ENCODE measurements around the gene SUCO. TPM values are rescaled to one million over a fixed set of nuclear protein-coding genes. Genes with fewer than 3 reads are reported as not detected.

The SUCO gene
- total and polyA plus RNA-seq, 2 experiments from 2014 or later, result 39.1 to 113 TPM

DNA sequence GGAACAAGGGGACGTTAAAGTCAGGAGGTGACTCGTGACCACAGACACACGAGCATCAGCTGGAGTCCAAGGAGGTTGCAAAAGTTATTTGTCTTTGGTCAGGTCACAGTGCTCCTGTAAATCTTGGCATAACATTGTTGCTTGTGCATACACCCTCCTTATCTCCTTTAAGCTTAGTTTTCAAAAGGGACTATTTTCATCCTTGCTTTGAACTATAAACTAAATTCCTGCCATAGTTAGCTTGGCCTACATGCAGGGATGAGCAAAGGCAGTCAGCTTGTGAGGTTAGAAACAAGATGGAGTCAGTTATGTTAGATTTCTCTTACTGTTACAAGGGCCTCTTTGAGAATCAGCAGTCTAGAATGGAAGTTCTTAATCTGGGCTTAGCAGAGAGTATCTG, 97.9 kb downstream of the SUCO start:
- no peak overlapping the region for H3K4me3 ChIP-seq
- H3K27me3 ChIP-seq, result no peaks in the 10 kb centered on the region
- no peak overlapping the region for H3K27ac ChIP-seq
- no peaks in the 10 kb centered on the region for H3K4me1 ChIP-seq (ENCODE audit: insufficient read depth)
- H3K4me2 ChIP-seq, result no peak overlapping the region
- WGBS (ENCODE audit: low lambda C conversion rate, missing lambda C conversion rate), result 72% methylated on average over 3 of the region's 3 CpGs
- H3K36me3 ChIP-seq (replicated peaks; ENCODE audit: insufficient read depth, low read depth), result no peaks in the 10 kb centered on the region
- H4K20me1 ChIP-seq (ENCODE audit: insufficient read depth, poor library complexity, severe bottlenecking), result no peaks in the 10 kb centered on the region
- no peaks in the 10 kb centered on the region for H3K79me2 ChIP-seq
- H3K9me2 ChIP-seq (replicated peaks; ENCODE audit: insufficient read depth), result no peaks in the 10 kb centered on the region
- TF ChIP-seq EZH2phosphoT487 (IDR thresholded peaks at IDR 0.05; ENCODE audit: low read depth, severe bottlenecking, unreplicated experiment), result no peak
- TF ChIP-seq, protein P1, sequence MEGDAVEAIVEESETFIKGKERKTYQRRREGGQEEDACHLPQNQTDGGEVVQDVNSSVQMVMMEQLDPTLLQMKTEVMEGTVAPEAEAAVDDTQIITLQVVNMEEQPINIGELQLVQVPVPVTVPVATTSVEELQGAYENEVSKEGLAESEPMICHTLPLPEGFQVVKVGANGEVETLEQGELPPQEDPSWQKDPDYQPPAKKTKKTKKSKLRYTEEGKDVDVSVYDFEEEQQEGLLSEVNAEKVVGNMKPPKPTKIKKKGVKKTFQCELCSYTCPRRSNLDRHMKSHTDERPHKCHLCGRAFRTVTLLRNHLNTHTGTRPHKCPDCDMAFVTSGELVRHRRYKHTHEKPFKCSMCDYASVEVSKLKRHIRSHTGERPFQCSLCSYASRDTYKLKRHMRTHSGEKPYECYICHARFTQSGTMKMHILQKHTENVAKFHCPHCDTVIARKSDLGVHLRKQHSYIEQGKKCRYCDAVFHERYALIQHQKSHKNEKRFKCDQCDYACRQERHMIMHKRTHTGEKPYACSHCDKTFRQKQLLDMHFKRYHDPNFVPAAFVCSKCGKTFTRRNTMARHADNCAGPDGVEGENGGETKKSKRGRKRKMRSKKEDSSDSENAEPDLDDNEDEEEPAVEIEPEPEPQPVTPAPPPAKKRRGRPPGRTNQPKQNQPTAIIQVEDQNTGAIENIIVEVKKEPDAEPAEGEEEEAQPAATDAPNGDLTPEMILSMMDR (IDR thresholded peaks at IDR 0.05; ENCODE audit: poor library complexity), result no peak
- no peak for TF ChIP-seq EZH2 (IDR thresholded peaks at IDR 0.05; ENCODE audit: borderline replicate concordance)
- no peak overlapping the region for H2AFZ ChIP-seq
- no peak for DNase-seq (ENCODE audit: low spot score)
- H3K9me3 ChIP-seq (ENCODE audit: low read depth), result no peaks in the 10 kb centered on the region

DNA sequence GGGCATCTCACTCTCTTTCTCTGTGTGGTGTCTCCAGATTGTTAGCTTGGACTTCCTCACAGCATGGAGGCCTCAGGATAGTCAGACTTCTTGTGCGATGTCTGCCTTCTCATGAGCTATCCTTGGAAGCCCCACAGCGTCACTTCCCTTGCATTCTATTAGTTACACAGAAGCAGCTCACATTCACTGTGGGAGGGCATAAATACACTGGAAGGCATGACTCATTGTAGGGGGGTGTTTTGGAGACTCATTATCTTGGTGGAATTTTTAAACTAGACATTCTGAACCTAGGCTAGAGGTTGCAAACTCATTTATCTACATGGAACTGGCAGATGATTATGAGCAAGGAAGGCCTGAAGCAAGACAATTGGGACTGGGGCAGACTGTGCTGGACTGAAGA, 104.6 kb downstream of the SUCO start:
- Histone ChIP-seq H2AFZ (no peak overlapping the region), H3K27me3 (no peaks in the 10 kb centered on the region), H3K9me2 (replicated peaks; ENCODE audit: insufficient read depth) (no peaks in the 10 kb centered on the region), H3K36me3 (replicated peaks; ENCODE audit: insufficient read depth, low read depth) (no peaks in the 10 kb centered on the region), H3K4me2 (no peak overlapping the region), H4K20me1 (ENCODE audit: insufficient read depth, poor library complexity, severe bottlenecking) (no peaks in the 10 kb centered on the region), H3K79me2 (no peaks in the 10 kb centered on the region), H3K4me1 (ENCODE audit: insufficient read depth) (peaks cover 4% of the 10 kb centered on the region), H3K9me3 (ENCODE audit: low read depth) (no peaks in the 10 kb centered on the region), H3K27ac (no peak overlapping the region), H3K4me3 (no peak overlapping the region)
- DNase-seq (ENCODE audit: low spot score), result no peak
- 93% methylated on average over 2 of the region's 2 CpGs for WGBS (ENCODE audit: low lambda C conversion rate, missing lambda C conversion rate)
- TF ChIP-seq, protein P1 (IDR thresholded peaks at IDR 0.05; ENCODE audit: poor library complexity), result no peak
- TF ChIP-seq EZH2phosphoT487 (IDR thresholded peaks at IDR 0.05; ENCODE audit: low read depth, severe bottlenecking, unreplicated experiment) (no peak), EZH2 (IDR thresholded peaks at IDR 0.05; ENCODE audit: borderline replicate concordance) (no peak)

DNA sequence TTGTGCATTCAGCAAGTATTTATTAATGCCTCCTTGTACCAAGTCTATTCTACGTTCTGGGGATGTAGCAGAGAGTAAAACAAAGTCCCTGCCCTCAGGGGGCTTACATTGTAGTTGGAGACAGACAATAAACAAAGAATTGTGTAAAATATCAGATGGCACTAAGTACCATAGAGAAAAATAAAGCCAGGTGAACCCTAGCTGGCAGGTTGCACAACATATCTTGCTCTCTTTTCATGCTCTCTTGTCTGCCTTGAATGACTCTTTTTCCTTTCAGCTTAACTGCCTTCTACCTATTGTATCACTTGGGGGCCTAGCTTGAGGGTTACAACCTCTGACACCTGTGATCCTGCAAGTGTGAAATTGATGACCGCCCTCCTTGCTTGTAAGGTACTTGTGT, 105.3 kb downstream of the SUCO start:
- Histone ChIP-seq H2AFZ (no peak overlapping the region), H3K27me3 (no peaks in the 10 kb centered on the region), H3K4me3 (no peak overlapping the region), H3K9me3 (ENCODE audit: low read depth) (no peaks in the 10 kb centered on the region), H3K9me2 (replicated peaks; ENCODE audit: insufficient read depth) (no peaks in the 10 kb centered on the region), H4K20me1 (ENCODE audit: insufficient read depth, poor library complexity, severe bottlenecking) (no peaks in the 10 kb centered on the region), H3K4me1 (ENCODE audit: insufficient read depth) (peaks cover 4% of the 10 kb centered on the region), H3K79me2 (no peaks in the 10 kb centered on the region), H3K36me3 (replicated peaks; ENCODE audit: insufficient read depth, low read depth) (no peaks in the 10 kb centered on the region), H3K27ac (peak overlapping the region; percentile 50), H3K4me2 (no peak overlapping the region)
- no peak for DNase-seq (ENCODE audit: low spot score)
- WGBS (ENCODE audit: low lambda C conversion rate, missing lambda C conversion rate), result 94% methylated on average over 2 of the region's 2 CpGs
- TF ChIP-seq EZH2phosphoT487 (IDR thresholded peaks at IDR 0.05; ENCODE audit: low read depth, severe bottlenecking, unreplicated experiment), result no peak
- no peak for TF ChIP-seq EZH2 (IDR thresholded peaks at IDR 0.05; ENCODE audit: borderline replicate concordance)
- TF ChIP-seq, protein P1 (IDR thresholded peaks at IDR 0.05; ENCODE audit: poor library complexity), result no peak
